Limb (tissue), 2 donors: ENCODE measurements around the gene TLK1.

ENCODE experiments used
- DNase-seq, 2 donors: peaks; one replicate each; pipeline ENCODE4 v3.0.0-alpha.2; 2016; ENCODE audit errors: extremely low spot score in 2 of 2

TLK1 gene

GRCh38 chr2:171004833-171005232 is 155.9 kb downstream of the TLK1 start:
- DNase-seq = no peak

- DNase-seq = no peak
Measured at GRCh38 chr2:171004363-171004762, 156.3 kb downstream of the TLK1 start.

GRCh38 chr2:170999654-171000053 is 161.0 kb downstream of the TLK1 start:
- DNase-seq = no peak

- no peak for DNase-seq
Measured at GRCh38 chr2:170997893-170998597, 162.6 kb downstream of the TLK1 start.

- no peak for DNase-seq
Measured at GRCh38 chr2:170996316-170996715, 164.4 kb downstream of the TLK1 start.

- no peak for DNase-seq
Measured at GRCh38 chr2:170991398-170992182, 169.1 kb downstream of the TLK1 start.

- no peak for DNase-seq
Measured at GRCh38 chr2:170986566-170987258, 174.0 kb downstream of the TLK1 start.

- no peak for DNase-seq
Measured at GRCh38 chr2:170985407-170985806, 175.3 kb downstream of the TLK1 start.

- no peak for DNase-seq
Measured at GRCh38 chr2:170984079-170984478, 176.6 kb downstream of the TLK1 start.

GRCh38 chr2:170975943-170976270 is 184.8 kb downstream of the TLK1 start:
- no peak for DNase-seq

GRCh38 chr2:170975127-170975942 is 185.4 kb downstream of the TLK1 start:
- no peak for DNase-seq

GRCh38 chr2:170974304-170974993 is 186.2 kb downstream of the TLK1 start:
- DNase-seq = no peak

- DNase-seq = peak; percentile 79 to 95
Measured at GRCh38 chr2:170973492-170974303, 187.0 kb downstream of the TLK1 start.

GRCh38 chr2:170973225-170973491 is 187.5 kb downstream of the TLK1 start:
- no peak for DNase-seq

GRCh38 chr2:170972296-170973224 is 188.1 kb downstream of the TLK1 start:
- no peak for DNase-seq

- no peak for DNase-seq
Measured at GRCh38 chr2:170971071-170971470, 189.6 kb downstream of the TLK1 start.

- no peak for DNase-seq
Measured at GRCh38 chr2:170969872-170970496, 190.7 kb downstream of the TLK1 start.

GRCh38 chr2:170969030-170969429 is 191.7 kb downstream of the TLK1 start:
- no peak for DNase-seq
